Gastrocnemius medialis (tissue), 4 donors: ENCODE data around the gene SLC16A7.

Experiments used
- POLR2A ChIP-seq, 2 donors: fragments of 450-650 bp; IDR thresholded peaks; one replicate each; pipeline ENCODE4 v1.6.1; 2017; ENCODE audit warnings: antibody characterized with exemption in 2 of 2, mild to moderate bottlenecking in 2 of 2, moderate library complexity in 2 of 2
- TF ChIP-seq, protein P1 (sequence below), 5 experiments: fragments of 450-650 bp in 3 of 5; fragments of 200-600 bp in 2 of 5; sonication (generic) in 2 of 5; IDR thresholded peaks in 4 of 5; conservative IDR thresholded peaks in 1 of 5; 1 replicate in 4 of 5; 2 replicates in 1 of 5; pipeline ENCODE4 v1.5.1; 2016 to 2019; ENCODE audit warnings: antibody characterized with exemption in 5 of 5, mild to moderate bottlenecking in 3 of 5, moderate library complexity in 3 of 5

DNA sequence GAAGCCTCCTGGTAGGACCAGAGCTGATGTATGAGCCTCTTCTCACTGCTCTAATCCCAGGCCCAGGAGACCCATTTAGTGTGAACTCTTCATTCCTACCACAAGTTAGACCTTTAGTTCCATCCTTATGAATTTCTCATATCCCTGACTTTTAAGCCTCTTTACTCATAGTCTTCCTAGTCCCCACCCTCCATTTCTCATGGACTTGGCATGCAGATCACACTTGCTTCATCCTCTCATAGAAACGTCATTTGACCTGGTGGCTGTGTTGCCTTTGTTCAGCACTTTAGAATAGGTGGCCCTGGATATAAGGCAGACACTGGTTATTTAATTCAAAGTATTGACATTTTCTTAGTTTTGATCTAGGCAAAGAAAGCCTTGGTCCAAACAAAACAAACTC lies 99.5 kb downstream of the SLC16A7 start:
- TF ChIP-seq POLR2A (IDR thresholded peaks at IDR 0.05) = no peak
- TF ChIP-seq, protein P1, sequence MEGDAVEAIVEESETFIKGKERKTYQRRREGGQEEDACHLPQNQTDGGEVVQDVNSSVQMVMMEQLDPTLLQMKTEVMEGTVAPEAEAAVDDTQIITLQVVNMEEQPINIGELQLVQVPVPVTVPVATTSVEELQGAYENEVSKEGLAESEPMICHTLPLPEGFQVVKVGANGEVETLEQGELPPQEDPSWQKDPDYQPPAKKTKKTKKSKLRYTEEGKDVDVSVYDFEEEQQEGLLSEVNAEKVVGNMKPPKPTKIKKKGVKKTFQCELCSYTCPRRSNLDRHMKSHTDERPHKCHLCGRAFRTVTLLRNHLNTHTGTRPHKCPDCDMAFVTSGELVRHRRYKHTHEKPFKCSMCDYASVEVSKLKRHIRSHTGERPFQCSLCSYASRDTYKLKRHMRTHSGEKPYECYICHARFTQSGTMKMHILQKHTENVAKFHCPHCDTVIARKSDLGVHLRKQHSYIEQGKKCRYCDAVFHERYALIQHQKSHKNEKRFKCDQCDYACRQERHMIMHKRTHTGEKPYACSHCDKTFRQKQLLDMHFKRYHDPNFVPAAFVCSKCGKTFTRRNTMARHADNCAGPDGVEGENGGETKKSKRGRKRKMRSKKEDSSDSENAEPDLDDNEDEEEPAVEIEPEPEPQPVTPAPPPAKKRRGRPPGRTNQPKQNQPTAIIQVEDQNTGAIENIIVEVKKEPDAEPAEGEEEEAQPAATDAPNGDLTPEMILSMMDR (IDR thresholded peaks at IDR 0.05 in 4 of 5, conservative IDR thresholded peaks at IDR 0.05 in 1 of 5) = no peak
